Measurements from ENCODE around the gene NID2. TPM values are rescaled to one million over a fixed set of nuclear protein-coding genes. Genes with fewer than 3 reads are reported as not detected.

NID2 gene
- total RNA-seq, 1 experiment from 2014 or later = 3.1 TPM

GRCh38 chr14:52015411-52016030 is 53.3 kb downstream of the NID2 start:
- H4K20me1 ChIP-seq (ENCODE audit: low read length) = no peaks in the 10 kb centered on the region
- POLR2A ChIA-PET (ENCODE audit: unreplicated experiment) = no interaction called here
- H3K4me3 ChIP-seq (ENCODE audit: low read length) = no peak overlapping the region
- no peak overlapping the region for H3K9ac ChIP-seq (ENCODE audit: low read length)
- H3K4me2 ChIP-seq (ENCODE audit: low read length) = no peak overlapping the region
- H3K27ac ChIP-seq (ENCODE audit: low read length) = no peak overlapping the region
- no peaks in the 10 kb centered on the region for H3K79me2 ChIP-seq (ENCODE audit: low read length)
- no peak overlapping the region for H2AFZ ChIP-seq (ENCODE audit: low read length)
- H3F3A ChIP-seq (ENCODE audit: low read length, unreplicated experiment) = no peaks in the 10 kb centered on the region
- no peaks in the 10 kb centered on the region for H3K9me3 ChIP-seq (ENCODE audit: low read length)
- TF ChIP-seq EZH2phosphoT487 (IDR thresholded peaks at IDR 0.05; ENCODE audit: borderline replicate concordance, low read length) = no peak
- TF ChIP-seq CTCF (conservative IDR thresholded peaks at IDR 0.05; ENCODE audit: low read depth, low read length) = peak; percentile 61
- no peaks in the 10 kb centered on the region for H3K9me2 ChIP-seq (replicated peaks; ENCODE audit: low read length)
- ATAC-seq (peak; percentile 71), DNase-seq (peak; percentile 49)
- intact Hi-C loops (cut with micrococcal nuclease) = no loop called here
- no peaks in the 10 kb centered on the region for H3K27me3 ChIP-seq (ENCODE audit: low read length)
- BruUV-seq (replicated peaks) = no TSS peak
- CTCF ChIA-PET = interaction anchor here (0.7 kb wide), 1 partner anchor 57 kb away, joined by 3 read pairs; no protein-coding TSS in a partner anchor
- H3K36me3 ChIP-seq (ENCODE audit: low read depth, low read length) = peaks cover 15% of the 10 kb centered on the region
- H3K4me1 ChIP-seq (ENCODE audit: insufficient read depth, low read length) = no peaks in the 10 kb centered on the region

GRCh38 chr14:52014601-52015267 is 54.1 kb downstream of the NID2 start:
- Histone ChIP-seq H3K9me3 (ENCODE audit: low read length) (no peaks in the 10 kb centered on the region), H3K4me1 (ENCODE audit: insufficient read depth, low read length) (no peaks in the 10 kb centered on the region), H3K79me2 (ENCODE audit: low read length) (no peaks in the 10 kb centered on the region), H4K20me1 (ENCODE audit: low read length) (no peaks in the 10 kb centered on the region), H3K4me2 (ENCODE audit: low read length) (no peak overlapping the region), H2AFZ (ENCODE audit: low read length) (no peak overlapping the region), H3K9ac (ENCODE audit: low read length) (no peak overlapping the region), H3K27ac (ENCODE audit: low read length) (no peak overlapping the region), H3F3A (ENCODE audit: low read length, unreplicated experiment) (no peaks in the 10 kb centered on the region), H3K36me3 (ENCODE audit: low read depth, low read length) (peaks cover 22% of the 10 kb centered on the region), H3K4me3 (ENCODE audit: low read length) (no peak overlapping the region), H3K27me3 (ENCODE audit: low read length) (no peaks in the 10 kb centered on the region), H3K9me2 (replicated peaks; ENCODE audit: low read length) (no peaks in the 10 kb centered on the region)
- ATAC-seq = no peak
- CTCF ChIA-PET = no interaction called here
- no peak for DNase-seq
- POLR2A ChIA-PET (ENCODE audit: unreplicated experiment) = no interaction called here
- TF ChIP-seq EZH2 (IDR thresholded peaks at IDR 0.05; ENCODE audit: low read length, unreplicated experiment) (no peak), CTCF (conservative IDR thresholded peaks at IDR 0.05; ENCODE audit: low read depth, low read length) (no peak), EZH2phosphoT487 (IDR thresholded peaks at IDR 0.05; ENCODE audit: borderline replicate concordance, low read length) (no peak)
- BruUV-seq (replicated peaks) = no TSS peak
- intact Hi-C loops (cut with micrococcal nuclease) = loop anchor here (5.0 kb wide), 1 partner anchor 118 kb away; no protein-coding TSS in a partner anchor

- no peak overlapping the region for H3K4me2 ChIP-seq (ENCODE audit: low read length)
- H3K27me3 ChIP-seq (ENCODE audit: low read length) = no peaks in the 10 kb centered on the region
- H4K20me1 ChIP-seq (ENCODE audit: low read length) = no peaks in the 10 kb centered on the region
- H3K27ac ChIP-seq (ENCODE audit: low read length) = no peak overlapping the region
- TF ChIP-seq EZH2phosphoT487 (IDR thresholded peaks at IDR 0.05; ENCODE audit: borderline replicate concordance, low read length) = no peak
- TF ChIP-seq CTCF (conservative IDR thresholded peaks at IDR 0.05; ENCODE audit: low read depth, low read length) = peak; percentile 63
- ChIA-PET CTCF (no interaction called here), POLR2A (ENCODE audit: unreplicated experiment) (no interaction called here)
- peaks cover 26% of the 10 kb centered on the region for H3K36me3 ChIP-seq (ENCODE audit: low read depth, low read length)
- no peak overlapping the region for H2AFZ ChIP-seq (ENCODE audit: low read length)
- no TSS peak for BruUV-seq (replicated peaks)
- H3K9me3 ChIP-seq (ENCODE audit: low read length) = no peaks in the 10 kb centered on the region
- H3K79me2 ChIP-seq (ENCODE audit: low read length) = no peaks in the 10 kb centered on the region
- intact Hi-C loops (cut with micrococcal nuclease) = loop anchor here (5.0 kb wide), 1 partner anchor 118 kb away; no protein-coding TSS in a partner anchor
- H3K9me2 ChIP-seq (replicated peaks; ENCODE audit: low read length) = no peaks in the 10 kb centered on the region
- no peaks in the 10 kb centered on the region for H3F3A ChIP-seq (ENCODE audit: low read length, unreplicated experiment)
- no peak overlapping the region for H3K4me3 ChIP-seq (ENCODE audit: low read length)
- DNase-seq (peak; percentile 37), ATAC-seq (peak; percentile 57)
- H3K4me1 ChIP-seq (ENCODE audit: insufficient read depth, low read length) = no peaks in the 10 kb centered on the region
- H3K9ac ChIP-seq (ENCODE audit: low read length) = no peak overlapping the region
Observed at GRCh38 chr14:52013984-52014600, 54.8 kb downstream of the NID2 start.

All from PC-3 (cell line).